H1 (cell line): ENCODE results near the gene CRYBG1. TPM values are rescaled to one million over a fixed set of nuclear protein-coding genes. Genes with fewer than 3 reads are reported as not detected.

Experiments
- CTCF ChIA-PET: fragments of 300-600 bp; sonication (Branson Sonifier 250); formaldehyde crosslinking; loops from one replicate; lab custom pipeline; 2021; ENCODE audit not compliant: partially characterized antibody; lab: Charles Lee
- POLR2A ChIA-PET: fragments of 300-600 bp; sonication (Branson Sonifier 250); formaldehyde crosslinking; loops from one replicate; lab custom pipeline; 2021; ENCODE audit warnings: inconsistent platforms; ENCODE audit not compliant: partially characterized antibody; lab: Charles Lee
- DNase-seq, 2 experiments: peaks; one replicate each; pipeline versions ENCODE4 v3.0.0 to v3.0.0-alpha.2; 2010 to 2022; ENCODE audit warnings: low spot score in 2 of 2, low read depth in 1 of 2, mixed read lengths in 1 of 2
- FAIRE-seq: peaks from 2 replicates; lab custom pipeline; 2011; peaks lifted over from hg19 to GRCh38; lab: Jason Lieb, UNC
- H2AFZ ChIP-seq: 2 replicates; pipeline ENCODE4 v1.8.1; 2012; ENCODE audit warnings: low read length, inconsistent platforms
- H2AK5ac ChIP-seq: 2 replicates; pipeline ENCODE4 v1.6.1; 2013; ENCODE audit warnings: low read depth, low read length
- H2BK120ac ChIP-seq: replicated peaks from 2 replicates; pipeline ENCODE3; 2013; ENCODE audit warnings: low read depth, low read length, inconsistent platforms
- H2BK12ac ChIP-seq: 2 replicates; pipeline ENCODE4 v1.6.1; 2013; ENCODE audit warnings: low read depth, low read length
- H2BK15ac ChIP-seq: 2 replicates; pipeline ENCODE4 v1.6.1; 2013; ENCODE audit warnings: low read length
- H2BK20ac ChIP-seq: 2 replicates; pipeline ENCODE4 v1.6.1; 2013; ENCODE audit warnings: low read length
- H2BK5ac ChIP-seq: 2 replicates; pipeline ENCODE4 v1.6.1; 2013; ENCODE audit warnings: low read depth, low read length
- H3K14ac ChIP-seq: 2 replicates; pipeline ENCODE4 v1.6.1; 2013; ENCODE audit warnings: inconsistent platforms; ENCODE audit not compliant: insufficient read length
- H3K18ac ChIP-seq: 2 replicates; pipeline ENCODE4 v1.6.1; 2013; ENCODE audit warnings: low read length; ENCODE audit errors: extremely low read depth
- H3K23ac ChIP-seq: 2 replicates; pipeline ENCODE4 v1.6.1; 2013; ENCODE audit warnings: inconsistent platforms; ENCODE audit not compliant: insufficient read length
- H3K23me2 ChIP-seq: 2 replicates; pipeline ENCODE4 v1.6.1; 2013; ENCODE audit warnings: low read depth, low read length
- H3K27ac ChIP-seq: 2 replicates; pipeline ENCODE4 v1.6.1; 2011; ENCODE audit warnings: low read depth, low read length, inconsistent platforms
- H3K27me3 ChIP-seq, 4 experiments: replicated peaks in 1 of 4; 1 replicate in 1 of 4; 2 replicates in 3 of 4; pipeline versions ENCODE4 v1.6.1 to v1.8.1; 2011 to 2013; ENCODE audit warnings: low read length in 3 of 4, mild to moderate bottlenecking in 3 of 4, inconsistent platforms in 2 of 4, mixed read lengths in 2 of 4, moderate library complexity in 1 of 4; ENCODE audit not compliant: control insufficient read depth in 3 of 4, insufficient read depth in 3 of 4; ENCODE audit errors: extremely low read depth in 1 of 4
- H3K36me3 ChIP-seq, 4 experiments: 2 replicates each; pipeline versions ENCODE4 v1.6.1 to v1.8.1; 2011 to 2013; ENCODE audit warnings: mild to moderate bottlenecking in 4 of 4, low read length in 3 of 4, moderate library complexity in 2 of 4, control low read depth in 1 of 4, inconsistent platforms in 1 of 4; ENCODE audit not compliant: insufficient read depth in 4 of 4, control insufficient read depth in 2 of 4
- H3K4ac ChIP-seq: replicated peaks from 2 replicates; pipeline ENCODE3; 2013; ENCODE audit warnings: low read length, low read depth, mixed read lengths, inconsistent platforms; ENCODE audit not compliant: insufficient read length
- H3K4me1 ChIP-seq, 4 experiments: replicated peaks in 1 of 4; 1 replicate in 1 of 4; 2 replicates in 3 of 4; pipeline versions ENCODE4 v1.6.1 to v1.8.1; 2011 to 2013; ENCODE audit warnings: low read length in 3 of 4, inconsistent platforms in 2 of 4, mixed read lengths in 1 of 4; ENCODE audit not compliant: insufficient read depth in 4 of 4, control insufficient read depth in 3 of 4
- H3K4me2 ChIP-seq, 2 experiments: 2 replicates each; pipeline versions ENCODE4 v1.6.1 to v1.8.1; 2011 to 2013; ENCODE audit warnings: low read depth in 2 of 2, low read length in 2 of 2, control low read depth in 1 of 2, inconsistent platforms in 1 of 2, mild to moderate bottlenecking in 1 of 2; ENCODE audit not compliant: insufficient read depth in 1 of 2
- H3K4me3 ChIP-seq, 4 experiments: fragments of 200-600, 300-600 bp in 1 of 4; sonication (generic), shearing (Covaris generic), sonication (Bioruptor Twin) in 1 of 4; 2 replicates each; pipeline versions ENCODE4 v1.5.1 to v1.8.1; 2011 to 2016; ENCODE audit warnings: low read length in 4 of 4, low read depth in 3 of 4, control low read depth in 2 of 4, inconsistent platforms in 2 of 4, mild to moderate bottlenecking in 2 of 4, mixed read lengths in 1 of 4, moderate library complexity in 1 of 4; ENCODE audit not compliant: insufficient read depth in 2 of 4; ENCODE audit errors: extremely low read depth in 1 of 4
- H3K56ac ChIP-seq: replicated peaks from 2 replicates; pipeline ENCODE3; 2013; ENCODE audit warnings: low read depth, mild to moderate bottlenecking, mixed read lengths, low read length, inconsistent platforms; ENCODE audit not compliant: insufficient read length
- H3K79me1 ChIP-seq: 2 replicates; pipeline ENCODE4 v1.6.1; 2013; ENCODE audit warnings: low read depth, low read length, control low read depth
- H3K79me2 ChIP-seq, 2 experiments: 2 replicates each; pipeline versions ENCODE4 v1.6.1 to v1.8.1; 2012 to 2013; ENCODE audit warnings: low read length in 2 of 2, mild to moderate bottlenecking in 2 of 2, inconsistent platforms in 1 of 2; ENCODE audit not compliant: insufficient read depth in 2 of 2, control insufficient read depth in 1 of 2
- H3K9ac ChIP-seq, 4 experiments: replicated peaks in 1 of 4; 1 replicate in 1 of 4; 2 replicates in 3 of 4; pipeline versions ENCODE4 v1.6.1 to v1.8.1; 2011 to 2013; ENCODE audit warnings: low read depth in 3 of 4, low read length in 3 of 4, control low read depth in 2 of 4, mild to moderate bottlenecking in 2 of 4, moderate library complexity in 2 of 4, inconsistent platforms in 1 of 4; ENCODE audit errors: extremely low read depth in 1 of 4
- H3K9me3 ChIP-seq, 2 experiments: 2 replicates each; pipeline versions ENCODE4 v1.6.1 to v1.8.1; 2012 to 2013; ENCODE audit warnings: mild to moderate bottlenecking in 2 of 2, moderate library complexity in 2 of 2, control low read depth in 1 of 2, inconsistent platforms in 1 of 2, low read depth in 1 of 2, low read length in 1 of 2, mixed read lengths in 1 of 2; ENCODE audit not compliant: insufficient read depth in 2 of 2
- H4K20me1 ChIP-seq, 2 experiments: replicated peaks in 1 of 2; 2 replicates each; pipeline versions ENCODE3 to v1.8.1; 2011 to 2013; ENCODE audit warnings: inconsistent platforms in 2 of 2, low read length in 2 of 2, mild to moderate bottlenecking in 1 of 2; ENCODE audit not compliant: insufficient read depth in 2 of 2, control insufficient read depth in 1 of 2
- H4K5ac ChIP-seq: 2 replicates; pipeline ENCODE4 v1.6.1; 2013; ENCODE audit warnings: low read length, low read depth, mixed read lengths, inconsistent platforms; ENCODE audit not compliant: insufficient read length
- H4K8ac ChIP-seq: 2 replicates; pipeline ENCODE4 v1.8.0; 2013; ENCODE audit warnings: mild to moderate bottlenecking, moderate library complexity, low read length, inconsistent platforms; ENCODE audit not compliant: insufficient read depth; ENCODE audit errors: extremely low read depth
- H4K91ac ChIP-seq: replicated peaks from 2 replicates; pipeline ENCODE3; 2013; ENCODE audit warnings: low read length, mixed read lengths, inconsistent platforms; ENCODE audit not compliant: insufficient read length
- CBX5 ChIP-seq: fragments of 300-800, 300-1000 bp; sonication (generic); IDR thresholded peaks from 2 replicates; pipeline ENCODE4 v1.7.1; 2016; ENCODE audit warnings: antibody characterized with exemption, low read length, low read depth
- CHD1 ChIP-seq: IDR thresholded peaks from 2 replicates; pipeline ENCODE4 v1.6.1; 2012; ENCODE audit warnings: low read depth, low read length, improper control_type of control experiment
- CHD2 ChIP-seq: IDR thresholded peaks from 2 replicates; pipeline ENCODE4 v1.6.1; 2012; ENCODE audit warnings: low read length, improper control_type of control experiment
- RBBP5 ChIP-seq: IDR thresholded peaks from 2 replicates; pipeline ENCODE4 v1.7.1; 2012; ENCODE audit warnings: low read depth, mild to moderate bottlenecking, inconsistent platforms, low read length, moderate library complexity, borderline replicate concordance
- RFX5 ChIP-seq: IDR thresholded peaks from 2 replicates; pipeline ENCODE4 v1.6.1; 2011; ENCODE audit warnings: low read depth, low read length, improper control_type of control experiment, borderline replicate concordance
- TAF7 ChIP-seq: optimal IDR thresholded peaks from 2 replicates; pipeline ENCODE3; 2011; ENCODE audit warnings: low read depth, mild to moderate bottlenecking, inconsistent platforms, low read length, moderate library complexity, borderline replicate concordance
- YY1 ChIP-seq: IDR thresholded peaks from 2 replicates; pipeline ENCODE4 v1.6.1; 2011; ENCODE audit warnings: low read depth, mild to moderate bottlenecking, low read length
- WGBS, 2 experiments: shearing (Covaris generic) in 1 of 2; methylation state at CpG; one replicate each; pipeline versions ENCODE4 v1.1.6 to v1.1.7; 2013 to 2015; ENCODE audit warnings: low lambda C conversion rate in 2 of 2, mixed read lengths in 2 of 2, inconsistent platforms in 1 of 2, low coverage in 1 of 2, missing lambda C conversion rate in 1 of 2; ENCODE audit not compliant: insufficient replicate concordance in 2 of 2, insufficient coverage in 1 of 2, insufficient read length in 1 of 2; ENCODE audit errors: extremely low coverage in 1 of 2, missing lambda C conversion rate in 1 of 2; 5-methylcytosine and 5-hydroxymethylcytosine counted together
- polyA plus RNA-seq, 7 experiments: library from polyadenylated mRNA; depleted of rRNA in 3 of 7; stranded (reverse) in 5 of 7; unstranded in 2 of 7; fragments of >200 nt in 5 of 7; fragments of 200-250 nt in 2 of 7; gene quantifications; 1 replicate in 5 of 7; 2 replicates in 1 of 7; 4 replicates in 1 of 7; pipeline versions ENCODE4 v1.2.1 to v1.2.3, GENCODE V29; 2011 to 2013; ENCODE audit warnings: missing spikeins in 2 of 7, mixed read lengths in 2 of 7
- total RNA-seq: library from RNA; stranded (reverse); fragmentation: NEBNext Ultra II Directional; extraction: Animal tissue kit (Norgen Biotek cat#: 25700); gene quantifications from 2 replicates; pipeline ENCODE4 v1.2.1, GENCODE V29; 2021

Gene CRYBG1
- total and polyA plus RNA-seq, 2 of the 8 experiments (the other 6 are each of a cell fraction or from before 2014, with no cell fraction given): 2.2 to 11.6 TPM

- no peak overlapping the region for H2BK20ac ChIP-seq
- H4K8ac ChIP-seq: no peak overlapping the region
- no peak overlapping the region for H4K5ac ChIP-seq
- H3K9ac ChIP-seq: no peak overlapping the region
- no peaks in the 10 kb centered on the region for H3K79me1 ChIP-seq
- POLR2A ChIA-PET: no interaction called here
- H3K23ac ChIP-seq: no peak overlapping the region
- H3K18ac ChIP-seq: no peak overlapping the region
- no peak overlapping the region for H2AFZ ChIP-seq
- no peaks in the 10 kb centered on the region for H3K36me3 ChIP-seq
- H3K79me2 ChIP-seq: no peaks in the 10 kb centered on the region
- no peaks in the 10 kb centered on the region for H3K27me3 ChIP-seq
- no peak overlapping the region for H2AK5ac ChIP-seq
- TF ChIP-seq CBX5 (no peak), RFX5 (no peak), CHD1 (no peak), RBBP5 (no peak), CHD2 (no peak), YY1 (no peak), TAF7 (no peak)
- TF ChIP-seq, all 59 proteins: peak for 0
- Histone ChIP-seq H4K20me1 (no peaks in the 10 kb centered on the region), H3K14ac (no peak overlapping the region), H2BK15ac (no peak overlapping the region), H2BK120ac (no peak overlapping the region), H3K4me3 (no peak overlapping the region), H3K4me1 (no peaks in the 10 kb centered on the region), H3K23me2 (no peaks in the 10 kb centered on the region), H4K91ac (no peak overlapping the region), H3K4me2 (no peak overlapping the region), H2BK5ac (no peak overlapping the region), H3K56ac (no peak overlapping the region), H2BK12ac (no peak overlapping the region), H3K9me3 (no peaks in the 10 kb centered on the region), H3K27ac (no peak overlapping the region), H3K4ac (no peak overlapping the region)
- 91% methylated on average over 2 of the region's 2 CpGs; no CpG with 5 or more reads in 1 of the 2 experiments for WGBS, 2 experiments
- FAIRE-seq (no peak), DNase-seq (no peak)
- CTCF ChIA-PET: interaction anchor here (0.7 kb wide), 1 partner anchor 39 kb away, joined by 3 read pairs; no protein-coding TSS in a partner anchor
Observed at GRCh38 chr6:106527117-106527516, 166.6 kb downstream of the CRYBG1 start.
